HK-2 (cell line): ENCODE results near the gene MTERF4.

Source experiments
- DNase-seq: peaks from one replicate; pipeline ENCODE4 v3.0.0-alpha.2; 2018; ENCODE audit not compliant: unreplicated experiment

The MTERF4 gene

GRCh38 chr2:241069821-241070281 lies 32.2 kb downstream of the MTERF4 start:
- no peak for DNase-seq

GRCh38 chr2:241068942-241069810 lies 32.9 kb downstream of the MTERF4 start:
- no peak for DNase-seq

- DNase-seq: no peak
Measured at GRCh38 chr2:241068136-241068941, 33.7 kb downstream of the MTERF4 start.

GRCh38 chr2:241067501-241068135 lies 34.5 kb downstream of the MTERF4 start:
- no peak for DNase-seq

- no peak for DNase-seq
Measured at GRCh38 chr2:241066893-241067341, 35.2 kb downstream of the MTERF4 start.

DNA sequence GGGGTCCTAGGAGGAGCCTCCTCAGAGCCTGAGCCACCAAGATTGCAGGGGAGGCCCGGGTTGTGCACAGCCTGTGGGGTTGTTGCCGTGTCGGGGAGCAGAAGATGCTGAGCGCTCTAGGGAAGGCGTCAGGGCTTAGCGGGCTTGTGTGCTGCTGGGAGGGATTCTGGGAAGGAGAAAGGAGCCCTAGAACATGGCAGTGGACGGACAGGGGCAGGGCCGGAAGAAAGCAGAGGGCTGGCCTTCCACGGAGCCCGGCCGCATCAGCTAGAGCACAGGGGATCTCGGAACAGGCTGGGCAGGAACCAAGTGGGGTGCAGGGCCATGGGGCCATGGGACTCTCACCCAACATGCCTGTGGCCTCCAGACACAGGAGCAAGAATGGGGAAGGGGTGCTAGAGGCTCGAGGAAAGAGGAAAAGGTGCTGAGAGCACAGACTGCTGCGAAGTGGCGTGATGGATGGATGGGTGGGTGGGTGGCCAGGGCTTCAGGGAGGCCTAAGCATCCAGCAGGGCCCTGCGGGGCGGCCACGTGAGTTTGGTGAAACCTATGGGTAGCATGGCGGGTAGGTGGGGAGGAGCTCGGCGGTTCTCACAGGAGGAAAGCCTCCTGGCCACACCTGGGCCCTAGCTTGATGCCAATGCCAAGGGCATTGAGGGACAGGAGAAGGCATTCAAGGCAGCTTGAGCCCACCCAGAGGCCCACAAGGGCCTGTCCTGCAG lies 35.8 kb downstream of the MTERF4 start:
- DNase-seq: no peak

DNA sequence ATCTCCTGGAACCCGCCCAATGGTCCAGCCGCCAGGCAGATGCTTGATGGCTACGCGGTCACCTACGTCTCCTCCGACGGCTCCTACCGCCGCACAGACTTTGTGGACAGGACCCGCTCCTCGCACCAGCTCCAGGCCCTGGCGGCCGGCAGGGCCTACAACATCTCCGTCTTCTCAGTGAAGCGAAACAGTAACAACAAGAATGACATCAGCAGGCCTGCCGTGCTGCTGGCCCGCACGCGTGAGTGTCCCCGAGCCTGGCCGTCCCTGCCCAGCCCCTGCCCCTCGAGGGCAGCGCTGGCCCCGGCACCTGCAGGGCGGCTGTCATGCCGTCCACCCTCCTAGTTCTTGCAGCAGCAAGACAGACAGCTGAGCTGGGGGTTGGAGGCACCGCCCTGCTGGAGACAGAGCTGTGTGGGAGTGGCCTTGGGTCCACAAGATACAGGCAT lies 36.7 kb downstream of the MTERF4 start:
- no peak for DNase-seq

DNA sequence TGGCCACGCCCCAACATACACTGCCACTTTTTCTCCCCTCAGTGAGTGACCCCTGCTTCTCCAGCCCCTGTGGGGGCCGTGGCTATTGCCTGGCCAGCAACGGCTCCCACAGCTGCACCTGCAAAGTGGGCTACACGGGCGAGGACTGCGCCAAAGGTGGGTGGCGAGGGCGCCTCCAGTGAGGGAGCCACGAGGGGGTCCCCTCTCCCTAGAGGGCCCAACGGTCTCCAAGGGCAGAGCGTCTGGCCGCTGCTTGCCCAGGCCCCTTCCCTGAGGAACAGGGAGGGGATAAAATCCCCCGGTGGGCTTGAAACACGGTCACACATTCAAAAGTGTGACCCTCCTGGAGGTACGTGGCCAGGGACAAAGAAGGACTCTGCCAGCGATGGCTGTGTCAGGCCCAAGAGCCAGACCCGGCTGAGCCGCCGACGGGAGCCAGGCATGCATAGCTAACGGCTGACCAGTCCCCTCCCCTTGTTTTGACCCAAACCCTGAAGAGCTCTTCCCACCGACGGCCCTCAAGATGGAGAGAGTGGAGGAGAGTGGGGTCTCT lies 37.2 kb downstream of the MTERF4 start:
- DNase-seq: no peak

GRCh38 chr2:241064008-241064801 lies 37.9 kb downstream of the MTERF4 start:
- DNase-seq: peak; percentile 76

- peak; percentile 24 for DNase-seq
Measured at GRCh38 chr2:241063587-241063986, 38.5 kb downstream of the MTERF4 start.

GRCh38 chr2:241063093-241063551 lies 39.0 kb downstream of the MTERF4 start:
- no peak for DNase-seq

GRCh38 chr2:241062389-241063092 lies 39.5 kb downstream of the MTERF4 start:
- no peak for DNase-seq

DNA sequence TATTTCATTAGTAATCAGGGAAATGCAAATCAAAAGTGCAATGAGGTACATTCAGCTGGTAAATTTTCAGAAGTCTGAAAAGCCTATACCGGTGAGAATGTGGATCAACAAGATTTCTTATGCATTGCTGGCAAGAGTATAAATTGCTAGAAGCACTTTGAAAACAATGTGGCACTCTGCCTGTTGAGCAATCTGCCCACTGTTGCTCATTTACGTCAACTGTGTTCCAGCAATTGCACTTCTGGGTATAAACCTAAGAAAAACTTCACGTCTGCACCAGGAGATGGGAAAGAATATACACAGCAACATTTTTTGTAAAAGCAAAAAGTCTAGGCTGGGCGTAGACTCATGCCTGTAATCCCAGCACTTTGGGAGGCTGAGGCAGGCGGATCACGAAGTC lies 40.8 kb downstream of the MTERF4 start:
- no peak for DNase-seq

DNA sequence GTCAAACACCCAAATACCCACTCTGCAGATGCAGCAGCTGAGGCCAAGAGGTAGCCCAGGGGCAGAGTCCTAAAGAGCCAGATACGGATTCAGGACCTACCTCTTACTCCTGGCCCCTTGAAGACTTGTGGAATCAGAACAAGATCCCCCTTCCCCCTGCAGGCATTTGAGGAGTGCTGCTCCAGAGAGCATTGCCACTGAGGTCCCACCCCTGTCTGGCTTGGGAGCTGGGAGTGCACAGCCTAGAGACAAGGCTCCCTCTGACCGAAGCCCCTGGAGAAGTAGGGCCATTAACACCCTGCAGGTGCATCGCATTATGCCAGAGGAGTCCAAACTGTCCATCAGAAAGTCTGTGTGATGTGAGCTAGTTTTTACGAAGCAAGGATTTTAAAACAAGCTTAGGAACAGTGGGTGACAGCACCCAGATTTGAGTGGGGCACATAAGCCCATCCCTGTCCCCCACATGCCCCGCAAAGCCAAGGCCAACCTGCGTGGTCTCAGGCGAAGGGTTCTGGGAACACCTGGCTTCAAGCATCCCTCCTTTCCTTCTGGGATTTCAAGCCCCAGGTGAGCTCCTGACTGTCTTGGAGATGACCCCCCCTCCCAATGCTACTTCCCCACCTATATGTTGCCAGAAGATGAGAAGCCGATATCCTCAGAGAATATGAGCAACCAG lies 48.4 kb downstream of the MTERF4 start:
- DNase-seq: no peak

DNA sequence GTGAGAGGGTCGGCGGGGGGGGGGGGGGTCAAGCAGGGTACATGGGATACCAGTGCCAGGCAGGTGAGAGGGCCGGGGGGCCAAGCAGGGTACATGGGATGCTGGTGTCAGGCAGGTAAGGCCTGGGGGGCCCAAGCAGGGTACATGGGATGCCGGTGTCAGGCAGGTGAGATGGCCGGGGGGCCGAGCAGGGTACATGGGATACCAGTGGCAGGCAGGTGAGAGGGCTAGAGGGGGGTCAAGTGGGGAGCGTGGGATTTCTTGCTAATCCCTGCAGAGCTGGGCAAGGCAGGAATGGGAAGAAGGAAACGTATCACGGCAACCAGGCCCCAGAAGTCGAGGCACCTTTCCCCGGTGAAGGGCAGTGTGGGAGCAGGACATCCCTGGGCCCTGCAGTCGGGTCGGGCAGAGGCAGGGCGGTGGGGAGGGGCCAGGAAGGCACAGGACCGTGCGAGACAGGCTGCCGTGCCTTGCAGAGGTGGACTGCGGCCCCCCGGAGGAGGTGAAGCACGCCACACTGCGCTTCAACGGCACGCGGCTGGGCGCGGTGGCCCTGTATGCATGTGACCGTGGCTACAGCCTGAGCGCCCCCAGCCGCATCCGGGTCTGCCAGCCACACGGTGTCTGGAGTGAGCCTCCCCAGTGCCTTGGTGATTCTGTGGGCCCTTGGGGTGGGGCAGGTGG lies 49.3 kb downstream of the MTERF4 start:
- no peak for DNase-seq

- DNase-seq: no peak
Measured at GRCh38 chr2:241051578-241052487, 50.3 kb downstream of the MTERF4 start.
